Measurements from ENCODE around the gene MPRIP. TPM values are rescaled to one million over a fixed set of nuclear protein-coding genes. Genes with fewer than 3 reads are reported as not detected.
A peak's percentile ranks its signal among the peaks of the same experiment; 100 is the strongest.
"Not testable (repeated sequence)": the region's sequence is repeated elsewhere in the genome, so short reads cannot be mapped to it uniquely, and the experiment has no call there.

MPRIP gene
- total and polyA plus RNA-seq, 2 donors (not counting 1 experiment from before 2014, with no cell fraction given) = 130 to 299 TPM

DNA sequence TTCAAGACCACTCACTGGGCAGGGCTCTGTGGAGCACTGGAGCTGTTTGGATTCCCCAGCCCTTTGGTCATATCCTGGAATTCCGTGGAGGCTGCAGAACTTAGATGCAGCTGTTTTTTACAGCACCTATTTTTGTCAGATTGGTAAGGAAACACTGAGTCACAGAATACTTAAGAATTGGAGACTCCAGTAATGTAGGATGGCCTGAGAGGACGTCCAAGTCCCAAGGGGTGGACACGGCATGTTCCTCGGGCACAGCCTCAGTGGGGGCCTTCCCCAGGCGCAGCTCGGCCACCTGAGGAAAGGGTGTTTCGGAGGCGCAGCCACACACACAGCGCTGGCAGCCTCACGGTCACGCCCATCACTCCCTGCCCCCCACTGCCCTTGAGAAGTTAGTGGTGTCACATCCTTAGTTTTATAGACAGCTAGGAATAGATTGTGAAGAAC is 149.1 kb downstream of the MPRIP start:
- H4K20me1 ChIP-seq (ENCODE audit: control insufficient read depth, insufficient read depth, low read length, poor library complexity, severe bottlenecking) = no peaks in the 10 kb centered on the region
- H2AFZ ChIP-seq (ENCODE audit: insufficient read depth, low read depth, low read length, poor library complexity, severe bottlenecking) = no peak overlapping the region
- Mint-ChIP-seq H3K27me3 (no peaks in the 10 kb centered on the region), H3K4me1 (peaks cover 12% of the 10 kb centered on the region), H3K4me3 (no peak overlapping the region), H3K27ac (no peak overlapping the region), H3K9me3 (ENCODE audit: insufficient read depth) (no peaks in the 10 kb centered on the region)
- H3K4me2 ChIP-seq (replicated peaks; ENCODE audit: low read depth, low read length, poor library complexity, severe bottlenecking) = no peak overlapping the region
- H3K36me3 ChIP-seq (replicated peaks in 1 of 2; ENCODE audit: control extremely low read depth in 1 of 2, control insufficient read depth in 1 of 2, extremely low read depth in 1 of 2, insufficient read depth in 2 of 2, low read length in 1 of 2) = peaks cover 0 to 35% of the 10 kb centered on the region in 2 experiments
- intact Hi-C loops (cut with micrococcal nuclease) = no loop called here
- H3K79me2 ChIP-seq (ENCODE audit: control insufficient read depth, insufficient read depth, low read length) = no peaks in the 10 kb centered on the region
- DNase-seq (no peak), ATAC-seq (ENCODE audit: low read depth) (no peak)
- H3K4me1 ChIP-seq (ENCODE audit: control insufficient read depth in 2 of 2, insufficient read depth in 2 of 2, low read length in 2 of 2) = peaks cover 6 to 19% of the 10 kb centered on the region in 2 donors
- TF ChIP-seq EZH2 (IDR thresholded peaks at IDR 0.05; ENCODE audit: borderline replicate concordance, insufficient read depth, low read depth, low read length, poor library complexity, severe bottlenecking) = no peak
- TF ChIP-seq, protein P1, sequence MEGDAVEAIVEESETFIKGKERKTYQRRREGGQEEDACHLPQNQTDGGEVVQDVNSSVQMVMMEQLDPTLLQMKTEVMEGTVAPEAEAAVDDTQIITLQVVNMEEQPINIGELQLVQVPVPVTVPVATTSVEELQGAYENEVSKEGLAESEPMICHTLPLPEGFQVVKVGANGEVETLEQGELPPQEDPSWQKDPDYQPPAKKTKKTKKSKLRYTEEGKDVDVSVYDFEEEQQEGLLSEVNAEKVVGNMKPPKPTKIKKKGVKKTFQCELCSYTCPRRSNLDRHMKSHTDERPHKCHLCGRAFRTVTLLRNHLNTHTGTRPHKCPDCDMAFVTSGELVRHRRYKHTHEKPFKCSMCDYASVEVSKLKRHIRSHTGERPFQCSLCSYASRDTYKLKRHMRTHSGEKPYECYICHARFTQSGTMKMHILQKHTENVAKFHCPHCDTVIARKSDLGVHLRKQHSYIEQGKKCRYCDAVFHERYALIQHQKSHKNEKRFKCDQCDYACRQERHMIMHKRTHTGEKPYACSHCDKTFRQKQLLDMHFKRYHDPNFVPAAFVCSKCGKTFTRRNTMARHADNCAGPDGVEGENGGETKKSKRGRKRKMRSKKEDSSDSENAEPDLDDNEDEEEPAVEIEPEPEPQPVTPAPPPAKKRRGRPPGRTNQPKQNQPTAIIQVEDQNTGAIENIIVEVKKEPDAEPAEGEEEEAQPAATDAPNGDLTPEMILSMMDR (IDR thresholded peaks at IDR 0.05) = no peak
- WGBS (ENCODE audit: insufficient coverage) = 95% methylated on average over 7 of the region's 11 CpGs
- no peak overlapping the region for H3K9ac ChIP-seq (ENCODE audit: low read length)
- ChIA-PET CTCF (interaction anchor here (0.6 to 0.7 kb wide), 2 partner anchors 28 to 151 kb away, joined by 3 to 6 read pairs; no protein-coding TSS in a partner anchor), POLR2A (no interaction called here)
- no peak overlapping the region for H3K4me3 ChIP-seq (ENCODE audit: control extremely low read depth in 1 of 5, extremely low read depth in 1 of 5, insufficient read depth in 1 of 5, low read depth in 2 of 5, low read length in 4 of 5)
- no peaks in the 10 kb centered on the region for H3K27me3 ChIP-seq (replicated peaks in 1 of 4; ENCODE audit: control extremely low read depth in 1 of 4, control insufficient read depth in 3 of 4, insufficient read depth in 4 of 4, low read length in 3 of 4)
- no peak overlapping the region for H3K27ac ChIP-seq (ENCODE audit: low read length in 2 of 2)
- H3K9me3 ChIP-seq (ENCODE audit: control extremely low read depth in 1 of 3, control insufficient read depth in 2 of 3, insufficient read depth in 1 of 3, low read length in 2 of 3) = peaks cover 0 to 5% (median 0%) of the 10 kb centered on the region in 3 donors

DNA sequence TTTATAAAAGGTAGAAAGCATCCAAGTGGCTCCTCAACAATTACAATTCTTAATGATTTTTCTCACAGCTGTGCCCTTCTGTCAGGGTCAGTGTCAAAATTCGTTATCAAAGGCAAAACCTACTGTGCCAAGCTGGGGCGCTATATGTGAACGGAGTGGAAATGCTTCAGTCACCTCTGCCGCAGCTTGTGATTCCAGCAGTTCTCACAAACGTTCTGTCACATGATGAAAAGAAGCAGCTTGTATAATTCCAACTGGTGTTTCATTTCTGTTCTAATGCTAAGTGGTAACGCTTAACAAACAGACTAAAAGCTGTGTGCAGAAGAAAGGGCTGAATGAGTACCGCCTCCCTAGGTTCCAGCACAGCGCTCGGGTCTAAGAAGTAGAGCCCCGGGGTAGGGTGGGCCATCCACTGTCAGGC is 149.7 kb downstream of the MPRIP start:
- Histone ChIP-seq H3K9me3 (ENCODE audit: control extremely low read depth in 1 of 3, control insufficient read depth in 2 of 3, insufficient read depth in 1 of 3, low read length in 2 of 3) (peaks cover 0 to 5% (median 0%) of the 10 kb centered on the region in 3 donors), H2AFZ (ENCODE audit: insufficient read depth, low read depth, low read length, poor library complexity, severe bottlenecking) (no peak overlapping the region), H3K4me3 (ENCODE audit: control extremely low read depth in 1 of 5, extremely low read depth in 1 of 5, insufficient read depth in 1 of 5, low read depth in 2 of 5, low read length in 4 of 5) (no peak overlapping the region), H3K79me2 (ENCODE audit: control insufficient read depth, insufficient read depth, low read length) (no peaks in the 10 kb centered on the region), H3K36me3 (replicated peaks in 1 of 2; ENCODE audit: control extremely low read depth in 1 of 2, control insufficient read depth in 1 of 2, extremely low read depth in 1 of 2, insufficient read depth in 2 of 2, low read length in 1 of 2) (peaks cover 0 to 33% of the 10 kb centered on the region in 2 experiments), H3K9ac (ENCODE audit: low read length) (no peak overlapping the region), H3K4me2 (replicated peaks; ENCODE audit: low read depth, low read length, poor library complexity, severe bottlenecking) (peak overlapping the region; percentile 51), H3K4me1 (ENCODE audit: control insufficient read depth in 2 of 2, insufficient read depth in 2 of 2, low read length in 2 of 2) (peaks cover 6 to 19% of the 10 kb centered on the region in 2 donors), H4K20me1 (ENCODE audit: control insufficient read depth, insufficient read depth, low read length, poor library complexity, severe bottlenecking) (no peaks in the 10 kb centered on the region), H3K27me3 (replicated peaks in 1 of 4; ENCODE audit: control extremely low read depth in 1 of 4, control insufficient read depth in 3 of 4, insufficient read depth in 4 of 4, low read length in 3 of 4) (no peaks in the 10 kb centered on the region), H3K27ac (ENCODE audit: low read length in 2 of 2) (peak overlapping the region; percentile 2 to 43)
- Mint-ChIP-seq H3K27ac (peak overlapping the region; percentile 41), H3K4me3 (no peak overlapping the region), H3K4me1 (peaks cover 12% of the 10 kb centered on the region), H3K9me3 (ENCODE audit: insufficient read depth) (no peaks in the 10 kb centered on the region), H3K27me3 (no peaks in the 10 kb centered on the region)
- TF ChIP-seq EZH2 (IDR thresholded peaks at IDR 0.05; ENCODE audit: borderline replicate concordance, insufficient read depth, low read depth, low read length, poor library complexity, severe bottlenecking) = no peak
- TF ChIP-seq, protein P1 (IDR thresholded peaks at IDR 0.05) = no peak
- no peak for DNase-seq
- ChIA-PET POLR2A (no interaction called here), CTCF (interaction anchor here (0.7 kb wide), 1 partner anchor 28 kb away, joined by 3 read pairs; no protein-coding TSS in a partner anchor)
- 48% methylated on average over 4 of the region's 10 CpGs for WGBS (ENCODE audit: insufficient coverage)
- no peak for ATAC-seq (ENCODE audit: low read depth)
- intact Hi-C loops (cut with micrococcal nuclease) = no loop called here

DNA sequence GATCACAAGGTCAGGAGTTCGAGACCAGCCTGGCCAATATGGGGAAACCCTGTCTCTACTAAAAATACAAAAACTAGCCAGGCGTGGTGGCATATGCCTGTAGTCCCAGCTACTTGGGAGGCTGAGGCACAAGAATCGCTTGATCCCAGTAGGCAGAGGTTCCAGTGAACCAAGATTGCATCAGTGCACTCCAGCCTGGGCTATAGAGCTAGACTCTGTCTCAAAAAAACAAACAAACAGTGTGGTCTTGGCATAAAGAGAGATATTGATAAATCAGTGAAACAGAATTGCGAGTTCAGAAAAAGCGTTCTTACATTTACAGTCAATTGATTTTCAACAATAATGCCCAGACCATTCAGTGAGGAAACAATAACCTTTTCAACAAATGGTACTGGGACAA is 153.2 kb downstream of the MPRIP start:
- H3K9ac ChIP-seq (ENCODE audit: low read length); H3K9me3 Mint-ChIP-seq (ENCODE audit: insufficient read depth); H3K4me2 ChIP-seq (replicated peaks; ENCODE audit: low read depth, low read length, poor library complexity, severe bottlenecking); POLR2A ChIA-PET; H3K79me2 ChIP-seq (ENCODE audit: control insufficient read depth, insufficient read depth, low read length); H3K4me3 ChIP-seq (ENCODE audit: control extremely low read depth in 1 of 5, extremely low read depth in 1 of 5, insufficient read depth in 1 of 5, low read depth in 2 of 5, low read length in 4 of 5); CTCF ChIA-PET; H3K27me3 ChIP-seq (replicated peaks in 1 of 4; ENCODE audit: control extremely low read depth in 1 of 4, control insufficient read depth in 3 of 4, insufficient read depth in 4 of 4, low read length in 3 of 4); H3K27me3 Mint-ChIP-seq; H4K20me1 ChIP-seq (ENCODE audit: control insufficient read depth, insufficient read depth, low read length, poor library complexity, severe bottlenecking); H2AFZ ChIP-seq (ENCODE audit: insufficient read depth, low read depth, low read length, poor library complexity, severe bottlenecking); H3K27ac ChIP-seq (ENCODE audit: low read length in 2 of 2); DNase-seq; ATAC-seq (ENCODE audit: low read depth); H3K36me3 ChIP-seq (replicated peaks in 1 of 2; ENCODE audit: control extremely low read depth in 1 of 2, control insufficient read depth in 1 of 2, extremely low read depth in 1 of 2, insufficient read depth in 2 of 2, low read length in 1 of 2); H3K27ac Mint-ChIP-seq; H3K9me3 ChIP-seq (ENCODE audit: control extremely low read depth in 1 of 3, control insufficient read depth in 2 of 3, insufficient read depth in 1 of 3, low read length in 2 of 3); H3K4me3 Mint-ChIP-seq; intact Hi-C loops (cut with micrococcal nuclease): not testable (repeated sequence)
- peaks cover 12% of the 10 kb centered on the region for H3K4me1 Mint-ChIP-seq
- WGBS (ENCODE audit: insufficient coverage) = 93% methylated on average over 3 of the region's 5 CpGs
- peaks cover 6 to 19% of the 10 kb centered on the region in 2 donors for H3K4me1 ChIP-seq (ENCODE audit: control insufficient read depth in 2 of 2, insufficient read depth in 2 of 2, low read length in 2 of 2)
